Common myeloid progenitor, CD34-positive (primary cell): ENCODE results near the gene CD4. TPM values are rescaled to one million over a fixed set of nuclear protein-coding genes. Genes with fewer than 3 reads are reported as not detected.
"Not testable (repeated sequence)": the region's sequence is repeated elsewhere in the genome, so short reads cannot be mapped to it uniquely, and the experiment has no call there.

Experiments
- CTCF ChIA-PET: fragments of 350-600 bp; sonication (Branson Sonifier 250); formaldehyde crosslinking; loops from one replicate; lab custom pipeline; 2021; ENCODE audit warnings: antibody characterized with exemption; lab: Charles Lee
- POLR2A ChIA-PET: fragments of 350-600 bp; sonication (Branson Sonifier 250); formaldehyde crosslinking; loops from one replicate; lab custom pipeline; 2021; ENCODE audit warnings: antibody characterized with exemption; lab: Charles Lee
- DNase-seq, 3 donors: peaks; one replicate each; pipeline versions ENCODE4 v3.0.0 to v3.0.0-alpha.2; 2013
- H3K27ac ChIP-seq, 2 experiments: 1 replicate in 1 of 2; 2 replicates in 1 of 2; pipeline ENCODE4 v1.7.0; 2013; ENCODE audit warnings: inconsistent platforms in 2 of 2, low read length in 2 of 2, mild to moderate bottlenecking in 2 of 2, low read depth in 1 of 2, moderate library complexity in 1 of 2; ENCODE audit not compliant: severe bottlenecking in 2 of 2, insufficient read depth in 1 of 2, poor library complexity in 1 of 2
- H3K27me3 ChIP-seq, 5 experiments: replicated peaks in 2 of 5; 1 replicate in 3 of 5; 2 replicates in 2 of 5; pipeline versions ENCODE4 v1.6.1 to v1.7.0; 2013; ENCODE audit warnings: low read length in 4 of 5, mild to moderate bottlenecking in 2 of 5, moderate library complexity in 2 of 5, inconsistent platforms in 1 of 5; ENCODE audit not compliant: insufficient read depth in 5 of 5, control insufficient read depth in 4 of 5
- H3K36me3 ChIP-seq, 4 experiments: 1 replicate in 2 of 4; 2 replicates in 2 of 4; pipeline versions ENCODE4 v1.6.1 to v1.7.0; 2013; ENCODE audit warnings: low read length in 3 of 4, control low read depth in 1 of 4, mild to moderate bottlenecking in 1 of 4; ENCODE audit not compliant: control insufficient read depth in 4 of 4, insufficient read depth in 4 of 4
- H3K4me1 ChIP-seq, 4 experiments: 1 replicate in 3 of 4; 2 replicates in 1 of 4; pipeline versions ENCODE4 v1.6.1 to v1.7.1; 2013; ENCODE audit warnings: low read length in 3 of 4, mild to moderate bottlenecking in 3 of 4, control low read depth in 1 of 4, inconsistent platforms in 1 of 4, moderate library complexity in 1 of 4; ENCODE audit not compliant: control insufficient read depth in 4 of 4, insufficient read depth in 4 of 4; ENCODE audit errors: control extremely low read depth in 1 of 4
- H3K4me3 ChIP-seq, 7 experiments: 1 replicate in 4 of 7; 2 replicates in 3 of 7; pipeline versions ENCODE4 v1.5.1 to v1.7.0; 2013; ENCODE audit warnings: mild to moderate bottlenecking in 7 of 7, low read length in 6 of 7, moderate library complexity in 6 of 7, inconsistent platforms in 2 of 7, low read depth in 2 of 7, control low read depth in 1 of 7; ENCODE audit not compliant: insufficient read depth in 4 of 7, control insufficient read depth in 1 of 7; ENCODE audit errors: extremely low read depth in 1 of 7
- H3K9me3 ChIP-seq, 5 experiments: 1 replicate in 4 of 5; 2 replicates in 1 of 5; pipeline versions ENCODE4 v1.6.1 to v1.7.1; 2013; ENCODE audit warnings: low read length in 4 of 5, mild to moderate bottlenecking in 2 of 5, inconsistent platforms in 1 of 5, low read depth in 1 of 5, moderate library complexity in 1 of 5; ENCODE audit not compliant: control insufficient read depth in 4 of 5, insufficient read depth in 2 of 5; ENCODE audit errors: control extremely low read depth in 1 of 5
- WGBS: methylation state at CpG from one replicate; pipeline ENCODE4 v1.1.5; 2013; ENCODE audit not compliant: insufficient coverage; 5-methylcytosine and 5-hydroxymethylcytosine counted together
- polyA plus RNA-seq: library from polyadenylated mRNA; unstranded; fragments of 120-200 nt; gene quantifications from one replicate; pipeline ENCODE4 v1.2.1, GENCODE V29; 2013

Gene CD4
- 9.3 TPM for polyA plus RNA-seq

- Histone ChIP-seq H3K4me3 (peak within 1 kb of the TSS in 5 of 7 experiments; percentile 7 to 53 (median 43)), H3K9me3 (no peaks in the 10 kb centered on the region), H3K4me1 (peaks cover 2 to 58% (median 49%) of the 10 kb centered on the region in 4 experiments), H3K36me3 (no peaks in the 10 kb centered on the region), H3K27ac (no peak within 1 kb of the TSS), H3K27me3 (no peaks in the 10 kb centered on the region)
- DNase-seq: peak in 2 of 3 donors; percentile 51
- ChIA-PET CTCF (interaction anchor here (0.7 to 5.3 kb wide), 12 partner anchors 10 to 171 kb away, joined by 3 to 52 read pairs (median 4); partner anchors contain the start of genes GPR162 and MLF2), POLR2A (interaction anchor here (0.7 kb wide), 1 partner anchor 24 kb away, joined by 3 read pairs; no protein-coding TSS in a partner anchor)
- WGBS: 43% methylated on average over 14 of the region's 18 CpGs
Measured at GRCh38 chr12:6788972-6789924, at the start of gene CD4. Gene CD4, plus strand, starts transcription at chr12:6789528. Its CDS starts 10,611 bp downstream, at chr12:6800139.

- H3K36me3 ChIP-seq, H3K27ac ChIP-seq, POLR2A ChIA-PET, H3K27me3 ChIP-seq, DNase-seq, H3K4me3 ChIP-seq, H3K9me3 ChIP-seq: not testable (repeated sequence)
- 96% methylated on average over 6 of the region's 12 CpGs for WGBS
- H3K4me1 ChIP-seq: peaks cover 4 to 26% (median 20%) of the 10 kb centered on the region in 4 experiments
- CTCF ChIA-PET: interaction anchor here (1.0 to 6.2 kb wide), 3 partner anchors 11 to 92 kb away, joined by 3 to 28 read pairs (median 4); partner anchors contain the start of gene MLF2
Measured at GRCh38 chr12:6742080-6742479, 47.2 kb upstream of the CD4 start.

GRCh38 chr12:6742834-6743233 is 46.5 kb upstream of the CD4 start:
- POLR2A ChIA-PET: interaction anchor here (0.9 kb wide), 1 partner anchor 9 kb away, joined by 4 read pairs; no protein-coding TSS in a partner anchor
- Histone ChIP-seq H3K4me3 (no peak overlapping the region), H3K4me1 (peaks cover 4 to 26% (median 20%) of the 10 kb centered on the region in 4 experiments), H3K36me3 (peaks cover 2 to 11% (median 7%) of the 10 kb centered on the region in 4 experiments), H3K9me3 (no peaks in the 10 kb centered on the region), H3K27me3 (no peaks in the 10 kb centered on the region), H3K27ac (no peak overlapping the region)
- CTCF ChIA-PET: interaction anchor here (1.0 to 6.2 kb wide), 3 partner anchors 11 to 92 kb away, joined by 3 to 28 read pairs (median 4); partner anchors contain the start of gene MLF2
- no peak for DNase-seq
- 100% methylated on average over 2 of the region's 3 CpGs for WGBS

GRCh38 chr12:6743300-6743699 is 46.0 kb upstream of the CD4 start:
- not testable (repeated sequence) for H3K9me3 ChIP-seq, DNase-seq, H3K4me3 ChIP-seq, H3K27ac ChIP-seq, H3K27me3 ChIP-seq
- CTCF ChIA-PET: interaction anchor here (1.0 to 6.2 kb wide), 3 partner anchors 10 to 91 kb away, joined by 3 to 28 read pairs (median 4); partner anchors contain the start of gene MLF2
- Histone ChIP-seq H3K4me1 (peaks cover 4 to 26% (median 20%) of the 10 kb centered on the region in 4 experiments), H3K36me3 (peaks cover 2 to 16% (median 10%) of the 10 kb centered on the region in 4 experiments)
- WGBS: 93% methylated on average over 2 of the region's 7 CpGs
- POLR2A ChIA-PET: interaction anchor here (0.9 kb wide), 1 partner anchor 9 kb away, joined by 4 read pairs; no protein-coding TSS in a partner anchor

GRCh38 chr12:6745741-6746525 is 43.4 kb upstream of the CD4 start:
- Histone ChIP-seq H3K27ac (peak overlapping the region; percentile 84 to 92), H3K4me1 (peaks cover 4 to 26% (median 21%) of the 10 kb centered on the region in 4 experiments), H3K27me3 (no peaks in the 10 kb centered on the region), H3K36me3 (peaks cover 6 to 42% (median 27%) of the 10 kb centered on the region in 4 experiments), H3K9me3 (no peaks in the 10 kb centered on the region), H3K4me3 (peak overlapping the region in 1 of 7 experiments; percentile 61)
- CTCF ChIA-PET: interaction anchor here (1.0 to 6.2 kb wide), 10 partner anchors 7 to 79 kb away, joined by 3 to 28 read pairs (median 4); partner anchors contain the start of genes LAG3, MLF2 and PTMS
- DNase-seq: peak; percentile 88 to 98 (median 97)
- WGBS: 68% methylated on average over 6 of the region's 13 CpGs
- POLR2A ChIA-PET: interaction anchor here (0.6 to 1.0 kb wide), 2 partner anchors 22 to 32 kb away, joined by 3 read pairs; partner anchors contain the start of gene COPS7A

- H3K4me1 ChIP-seq: peaks cover 4 to 34% (median 29%) of the 10 kb centered on the region in 4 experiments
- H3K27ac ChIP-seq: peak overlapping the region in 1 of 2 experiments; percentile 45
- DNase-seq: no peak
- no peaks in the 10 kb centered on the region for H3K27me3 ChIP-seq
- no peaks in the 10 kb centered on the region for H3K9me3 ChIP-seq
- ChIA-PET POLR2A (no interaction called here), CTCF (interaction anchor here (1.0 to 1.6 kb wide), 3 partner anchors 9 to 81 kb away, joined by 3 to 4 read pairs (median 4); partner anchors contain the start of genes LAG3 and P3H3)
- peaks cover 9 to 51% (median 34%) of the 10 kb centered on the region in 4 experiments for H3K36me3 ChIP-seq
- 96% methylated on average over 3 of the region's 4 CpGs for WGBS
- H3K4me3 ChIP-seq: no peak overlapping the region
Measured at GRCh38 chr12:6747216-6747615, 42.1 kb upstream of the CD4 start.
